H1 (cell line): ENCODE measurements around the gene PKIB. TPM values are rescaled to one million over a fixed set of nuclear protein-coding genes. Genes with fewer than 3 reads are reported as not detected.

Experiments
- CTCF ChIA-PET: fragments of 300-600 bp; sonication (Branson Sonifier 250); formaldehyde crosslinking; loops from one replicate; lab custom pipeline; 2021; ENCODE audit not compliant: partially characterized antibody; lab: Charles Lee
- POLR2A ChIA-PET: fragments of 300-600 bp; sonication (Branson Sonifier 250); formaldehyde crosslinking; loops from one replicate; lab custom pipeline; 2021; ENCODE audit warnings: inconsistent platforms; ENCODE audit not compliant: partially characterized antibody; lab: Charles Lee
- DNase-seq, 2 experiments: peaks; one replicate each; pipeline versions ENCODE4 v3.0.0 to v3.0.0-alpha.2; 2010 to 2022; ENCODE audit warnings: low spot score in 2 of 2, low read depth in 1 of 2, mixed read lengths in 1 of 2
- FAIRE-seq: peaks from 2 replicates; lab custom pipeline; 2011; peaks lifted over from hg19 to GRCh38; lab: Jason Lieb, UNC
- H2AFZ ChIP-seq: 2 replicates; pipeline ENCODE4 v1.8.1; 2012; ENCODE audit warnings: low read length, inconsistent platforms
- H2AK5ac ChIP-seq: 2 replicates; pipeline ENCODE4 v1.6.1; 2013; ENCODE audit warnings: low read depth, low read length
- H2BK120ac ChIP-seq: replicated peaks from 2 replicates; pipeline ENCODE3; 2013; ENCODE audit warnings: low read depth, low read length, inconsistent platforms
- H2BK12ac ChIP-seq: 2 replicates; pipeline ENCODE4 v1.6.1; 2013; ENCODE audit warnings: low read depth, low read length
- H2BK15ac ChIP-seq: 2 replicates; pipeline ENCODE4 v1.6.1; 2013; ENCODE audit warnings: low read length
- H2BK20ac ChIP-seq: 2 replicates; pipeline ENCODE4 v1.6.1; 2013; ENCODE audit warnings: low read length
- H2BK5ac ChIP-seq: 2 replicates; pipeline ENCODE4 v1.6.1; 2013; ENCODE audit warnings: low read depth, low read length
- H3K14ac ChIP-seq: 2 replicates; pipeline ENCODE4 v1.6.1; 2013; ENCODE audit warnings: inconsistent platforms; ENCODE audit not compliant: insufficient read length
- H3K18ac ChIP-seq: 2 replicates; pipeline ENCODE4 v1.6.1; 2013; ENCODE audit warnings: low read length; ENCODE audit errors: extremely low read depth
- H3K23ac ChIP-seq: 2 replicates; pipeline ENCODE4 v1.6.1; 2013; ENCODE audit warnings: inconsistent platforms; ENCODE audit not compliant: insufficient read length
- H3K23me2 ChIP-seq: 2 replicates; pipeline ENCODE4 v1.6.1; 2013; ENCODE audit warnings: low read depth, low read length
- H3K27ac ChIP-seq: 2 replicates; pipeline ENCODE4 v1.6.1; 2011; ENCODE audit warnings: low read depth, low read length, inconsistent platforms
- H3K27me3 ChIP-seq, 4 experiments: replicated peaks in 1 of 4; 1 replicate in 1 of 4; 2 replicates in 3 of 4; pipeline versions ENCODE4 v1.6.1 to v1.8.1; 2011 to 2013; ENCODE audit warnings: low read length in 3 of 4, mild to moderate bottlenecking in 3 of 4, inconsistent platforms in 2 of 4, mixed read lengths in 2 of 4, moderate library complexity in 1 of 4; ENCODE audit not compliant: control insufficient read depth in 3 of 4, insufficient read depth in 3 of 4; ENCODE audit errors: extremely low read depth in 1 of 4
- H3K36me3 ChIP-seq, 4 experiments: 2 replicates each; pipeline versions ENCODE4 v1.6.1 to v1.8.1; 2011 to 2013; ENCODE audit warnings: mild to moderate bottlenecking in 4 of 4, low read length in 3 of 4, moderate library complexity in 2 of 4, control low read depth in 1 of 4, inconsistent platforms in 1 of 4; ENCODE audit not compliant: insufficient read depth in 4 of 4, control insufficient read depth in 2 of 4
- H3K4ac ChIP-seq: replicated peaks from 2 replicates; pipeline ENCODE3; 2013; ENCODE audit warnings: low read length, low read depth, mixed read lengths, inconsistent platforms; ENCODE audit not compliant: insufficient read length
- H3K4me1 ChIP-seq, 4 experiments: replicated peaks in 1 of 4; 1 replicate in 1 of 4; 2 replicates in 3 of 4; pipeline versions ENCODE4 v1.6.1 to v1.8.1; 2011 to 2013; ENCODE audit warnings: low read length in 3 of 4, inconsistent platforms in 2 of 4, mixed read lengths in 1 of 4; ENCODE audit not compliant: insufficient read depth in 4 of 4, control insufficient read depth in 3 of 4
- H3K4me2 ChIP-seq, 2 experiments: 2 replicates each; pipeline versions ENCODE4 v1.6.1 to v1.8.1; 2011 to 2013; ENCODE audit warnings: low read depth in 2 of 2, low read length in 2 of 2, control low read depth in 1 of 2, inconsistent platforms in 1 of 2, mild to moderate bottlenecking in 1 of 2; ENCODE audit not compliant: insufficient read depth in 1 of 2
- H3K4me3 ChIP-seq, 4 experiments: fragments of 200-600, 300-600 bp in 1 of 4; sonication (generic), shearing (Covaris generic), sonication (Bioruptor Twin) in 1 of 4; 2 replicates each; pipeline versions ENCODE4 v1.5.1 to v1.8.1; 2011 to 2016; ENCODE audit warnings: low read length in 4 of 4, low read depth in 3 of 4, control low read depth in 2 of 4, inconsistent platforms in 2 of 4, mild to moderate bottlenecking in 2 of 4, mixed read lengths in 1 of 4, moderate library complexity in 1 of 4; ENCODE audit not compliant: insufficient read depth in 2 of 4; ENCODE audit errors: extremely low read depth in 1 of 4
- H3K56ac ChIP-seq: replicated peaks from 2 replicates; pipeline ENCODE3; 2013; ENCODE audit warnings: low read depth, mild to moderate bottlenecking, mixed read lengths, low read length, inconsistent platforms; ENCODE audit not compliant: insufficient read length
- H3K79me1 ChIP-seq: 2 replicates; pipeline ENCODE4 v1.6.1; 2013; ENCODE audit warnings: low read depth, low read length, control low read depth
- H3K79me2 ChIP-seq, 2 experiments: 2 replicates each; pipeline versions ENCODE4 v1.6.1 to v1.8.1; 2012 to 2013; ENCODE audit warnings: low read length in 2 of 2, mild to moderate bottlenecking in 2 of 2, inconsistent platforms in 1 of 2; ENCODE audit not compliant: insufficient read depth in 2 of 2, control insufficient read depth in 1 of 2
- H3K9ac ChIP-seq, 4 experiments: replicated peaks in 1 of 4; 1 replicate in 1 of 4; 2 replicates in 3 of 4; pipeline versions ENCODE4 v1.6.1 to v1.8.1; 2011 to 2013; ENCODE audit warnings: low read depth in 3 of 4, low read length in 3 of 4, control low read depth in 2 of 4, mild to moderate bottlenecking in 2 of 4, moderate library complexity in 2 of 4, inconsistent platforms in 1 of 4; ENCODE audit errors: extremely low read depth in 1 of 4
- H3K9me3 ChIP-seq, 2 experiments: 2 replicates each; pipeline versions ENCODE4 v1.6.1 to v1.8.1; 2012 to 2013; ENCODE audit warnings: mild to moderate bottlenecking in 2 of 2, moderate library complexity in 2 of 2, control low read depth in 1 of 2, inconsistent platforms in 1 of 2, low read depth in 1 of 2, low read length in 1 of 2, mixed read lengths in 1 of 2; ENCODE audit not compliant: insufficient read depth in 2 of 2
- H4K20me1 ChIP-seq, 2 experiments: replicated peaks in 1 of 2; 2 replicates each; pipeline versions ENCODE3 to v1.8.1; 2011 to 2013; ENCODE audit warnings: inconsistent platforms in 2 of 2, low read length in 2 of 2, mild to moderate bottlenecking in 1 of 2; ENCODE audit not compliant: insufficient read depth in 2 of 2, control insufficient read depth in 1 of 2
- H4K5ac ChIP-seq: 2 replicates; pipeline ENCODE4 v1.6.1; 2013; ENCODE audit warnings: low read length, low read depth, mixed read lengths, inconsistent platforms; ENCODE audit not compliant: insufficient read length
- H4K8ac ChIP-seq: 2 replicates; pipeline ENCODE4 v1.8.0; 2013; ENCODE audit warnings: mild to moderate bottlenecking, moderate library complexity, low read length, inconsistent platforms; ENCODE audit not compliant: insufficient read depth; ENCODE audit errors: extremely low read depth
- H4K91ac ChIP-seq: replicated peaks from 2 replicates; pipeline ENCODE3; 2013; ENCODE audit warnings: low read length, mixed read lengths, inconsistent platforms; ENCODE audit not compliant: insufficient read length
- CHD2 ChIP-seq: IDR thresholded peaks from 2 replicates; pipeline ENCODE4 v1.6.1; 2012; ENCODE audit warnings: low read length, improper control_type of control experiment
- CREB1 ChIP-seq: IDR thresholded peaks from 2 replicates; pipeline ENCODE4 v1.6.1; 2012; ENCODE audit warnings: inconsistent platforms
- FOSL1 ChIP-seq: IDR thresholded peaks from 2 replicates; pipeline ENCODE4 v1.6.1; 2011; ENCODE audit warnings: mild to moderate bottlenecking, low read depth, low read length, moderate library complexity; ENCODE audit not compliant: insufficient read depth
- POLR2A ChIP-seq, 2 experiments: IDR thresholded peaks; 1 replicate in 1 of 2; 2 replicates in 1 of 2; pipeline ENCODE4 v1.6.1; 2011; ENCODE audit warnings: low read depth in 2 of 2, low read length in 2 of 2, mild to moderate bottlenecking in 2 of 2; ENCODE audit errors: control extremely low read depth in 1 of 2
- RAD21 ChIP-seq, 2 experiments: IDR thresholded peaks in 1 of 2; conservative IDR thresholded peaks in 1 of 2; 2 replicates each; pipeline ENCODE4 v1.6.1; 2011; ENCODE audit warnings: low read depth in 2 of 2, low read length in 2 of 2, improper control_type of control experiment in 1 of 2, inconsistent platforms in 1 of 2, mild to moderate bottlenecking in 1 of 2, moderate library complexity in 1 of 2
- SIRT6 ChIP-seq: IDR thresholded peaks from one replicate; pipeline ENCODE4 v1.7.1; 2012; ENCODE audit warnings: low read length, inconsistent platforms
- SP2 ChIP-seq: IDR thresholded peaks from 2 replicates; pipeline ENCODE4 v1.6.1; 2012; ENCODE audit warnings: mild to moderate bottlenecking, low read length, inconsistent platforms
- TEAD4 ChIP-seq: IDR thresholded peaks from 2 replicates; pipeline ENCODE4 v1.6.1; 2012; ENCODE audit warnings: low read depth, low read length, inconsistent platforms, mixed read lengths
- WGBS, 2 experiments: shearing (Covaris generic) in 1 of 2; methylation state at CpG; one replicate each; pipeline versions ENCODE4 v1.1.6 to v1.1.7; 2013 to 2015; ENCODE audit warnings: low lambda C conversion rate in 2 of 2, mixed read lengths in 2 of 2, inconsistent platforms in 1 of 2, low coverage in 1 of 2, missing lambda C conversion rate in 1 of 2; ENCODE audit not compliant: insufficient replicate concordance in 2 of 2, insufficient coverage in 1 of 2, insufficient read length in 1 of 2; ENCODE audit errors: extremely low coverage in 1 of 2, missing lambda C conversion rate in 1 of 2; 5-methylcytosine and 5-hydroxymethylcytosine counted together
- polyA plus RNA-seq, 7 experiments: library from polyadenylated mRNA; depleted of rRNA in 3 of 7; stranded (reverse) in 5 of 7; unstranded in 2 of 7; fragments of >200 nt in 5 of 7; fragments of 200-250 nt in 2 of 7; gene quantifications; 1 replicate in 5 of 7; 2 replicates in 1 of 7; 4 replicates in 1 of 7; pipeline versions ENCODE4 v1.2.1 to v1.2.3, GENCODE V29; 2011 to 2013; ENCODE audit warnings: missing spikeins in 2 of 7, mixed read lengths in 2 of 7
- total RNA-seq: library from RNA; stranded (reverse); fragmentation: NEBNext Ultra II Directional; extraction: Animal tissue kit (Norgen Biotek cat#: 25700); gene quantifications from 2 replicates; pipeline ENCODE4 v1.2.1, GENCODE V29; 2021
- TF ChIP-seq, protein P1 (sequence below), 3 experiments: IDR thresholded peaks; 1 replicate in 2 of 3; 2 replicates in 1 of 3; pipeline versions ENCODE4 v1.5.1 to v1.6.1; 2011; ENCODE audit warnings: low read length in 3 of 3, mild to moderate bottlenecking in 3 of 3, inconsistent platforms in 2 of 3, low read depth in 1 of 3, moderate library complexity in 1 of 3; ENCODE audit not compliant: insufficient read depth in 1 of 3; ENCODE audit errors: control extremely low read depth in 1 of 3
- TF ChIP-seq, protein P2 (sequence below): IDR thresholded peaks from 2 replicates; pipeline ENCODE4 v1.6.1; 2012; ENCODE audit warnings: inconsistent platforms

Gene PKIB
- total and polyA plus RNA-seq, 2 of the 8 experiments (the other 6 are each of a cell fraction or from before 2014, with no cell fraction given), result 13.5 to 73.3 TPM

DNA sequence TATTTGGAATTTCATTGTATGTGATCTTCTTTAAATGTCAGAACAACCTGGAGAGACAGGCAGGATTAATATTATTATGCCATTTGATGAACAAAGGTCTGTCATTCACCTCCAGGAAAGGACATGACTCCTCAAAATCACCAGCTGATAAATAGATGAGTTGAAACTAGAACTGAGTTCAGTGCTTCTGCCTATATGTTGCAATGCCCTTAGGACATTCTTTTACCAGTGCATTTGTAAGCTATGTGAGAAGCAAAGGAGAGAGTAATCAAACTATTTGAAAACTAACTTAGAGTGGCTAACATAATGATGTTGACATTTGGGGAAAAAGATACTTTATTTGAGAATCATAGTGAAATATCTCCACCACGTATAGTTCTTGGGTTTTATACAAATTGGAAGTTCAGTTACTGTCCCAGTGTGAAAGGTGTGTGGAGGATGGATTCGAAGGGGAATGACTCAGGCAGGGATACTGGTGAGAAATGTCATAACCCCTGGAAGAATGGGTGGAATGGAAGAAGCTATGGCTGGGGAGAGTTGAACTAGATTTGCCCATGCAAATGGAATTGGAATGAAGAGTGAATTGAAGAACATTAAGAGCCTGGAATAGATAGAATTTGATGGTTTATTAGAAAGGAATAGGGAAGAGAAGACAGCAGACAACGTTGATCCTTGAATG is 21.5 kb downstream of the PKIB start:
- Histone ChIP-seq H3K56ac (no peak overlapping the region), H3K4me2 (no peak overlapping the region), H2AK5ac (no peak overlapping the region), H3K79me1 (no peaks in the 10 kb centered on the region), H4K5ac (no peak overlapping the region), H3K4ac (no peak overlapping the region), H2BK12ac (no peak overlapping the region), H4K20me1 (no peaks in the 10 kb centered on the region), H3K79me2 (no peaks in the 10 kb centered on the region), H3K27ac (no peak overlapping the region), H3K14ac (no peak overlapping the region), H2BK20ac (no peak overlapping the region), H3K4me3 (no peak overlapping the region), H2BK120ac (no peak overlapping the region), H3K9ac (no peak overlapping the region), H3K36me3 (peaks cover 0 to 18% (median 0%) of the 10 kb centered on the region in 4 experiments; a peak in 1 of 8 replicates), H3K23me2 (no peaks in the 10 kb centered on the region), H4K91ac (no peak overlapping the region), H4K8ac (no peak overlapping the region), H3K4me1 (no peaks in the 10 kb centered on the region), H3K9me3 (no peaks in the 10 kb centered on the region), H2AFZ (no peak overlapping the region), H2BK15ac (no peak overlapping the region), H2BK5ac (no peak overlapping the region), H3K18ac (no peak overlapping the region), H3K23ac (no peak overlapping the region), H3K27me3 (no peaks in the 10 kb centered on the region)
- FAIRE-seq, result no peak
- 71% methylated on average over 3 of the region's 3 CpGs; no CpG with 5 or more reads in 1 of the 2 experiments for WGBS, 2 experiments
- ChIA-PET CTCF (interaction anchor here (1.1 kb wide), 1 partner anchor 25 kb away, joined by 3 read pairs; no protein-coding TSS in a partner anchor), POLR2A (interaction anchor here (1.6 kb wide), 1 partner anchor 9 kb away, joined by 3 read pairs; no protein-coding TSS in a partner anchor)
- DNase-seq, result no peak
- TF ChIP-seq, protein P1, sequence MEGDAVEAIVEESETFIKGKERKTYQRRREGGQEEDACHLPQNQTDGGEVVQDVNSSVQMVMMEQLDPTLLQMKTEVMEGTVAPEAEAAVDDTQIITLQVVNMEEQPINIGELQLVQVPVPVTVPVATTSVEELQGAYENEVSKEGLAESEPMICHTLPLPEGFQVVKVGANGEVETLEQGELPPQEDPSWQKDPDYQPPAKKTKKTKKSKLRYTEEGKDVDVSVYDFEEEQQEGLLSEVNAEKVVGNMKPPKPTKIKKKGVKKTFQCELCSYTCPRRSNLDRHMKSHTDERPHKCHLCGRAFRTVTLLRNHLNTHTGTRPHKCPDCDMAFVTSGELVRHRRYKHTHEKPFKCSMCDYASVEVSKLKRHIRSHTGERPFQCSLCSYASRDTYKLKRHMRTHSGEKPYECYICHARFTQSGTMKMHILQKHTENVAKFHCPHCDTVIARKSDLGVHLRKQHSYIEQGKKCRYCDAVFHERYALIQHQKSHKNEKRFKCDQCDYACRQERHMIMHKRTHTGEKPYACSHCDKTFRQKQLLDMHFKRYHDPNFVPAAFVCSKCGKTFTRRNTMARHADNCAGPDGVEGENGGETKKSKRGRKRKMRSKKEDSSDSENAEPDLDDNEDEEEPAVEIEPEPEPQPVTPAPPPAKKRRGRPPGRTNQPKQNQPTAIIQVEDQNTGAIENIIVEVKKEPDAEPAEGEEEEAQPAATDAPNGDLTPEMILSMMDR (IDR thresholded peaks at IDR 0.05; ENCODE audit: control extremely low read depth in 1 of 3, insufficient read depth in 1 of 3, low read depth in 1 of 3, low read length in 3 of 3), result no peak
- TF ChIP-seq TEAD4, result no peak
- no peak for TF ChIP-seq FOSL1
- no peak for TF ChIP-seq SIRT6
- TF ChIP-seq CHD2, result no peak
- TF ChIP-seq RAD21 (IDR thresholded peaks at IDR 0.05 in 1 of 2, conservative IDR thresholded peaks at IDR 0.05 in 1 of 2; ENCODE audit: low read depth in 2 of 2, low read length in 2 of 2), result no peak
- no peak for TF ChIP-seq SP2
- TF ChIP-seq CREB1, result no peak
- no peak for TF ChIP-seq POLR2A (IDR thresholded peaks at IDR 0.05; ENCODE audit: control extremely low read depth in 1 of 2, low read depth in 2 of 2, low read length in 2 of 2)
- TF ChIP-seq, protein P2, sequence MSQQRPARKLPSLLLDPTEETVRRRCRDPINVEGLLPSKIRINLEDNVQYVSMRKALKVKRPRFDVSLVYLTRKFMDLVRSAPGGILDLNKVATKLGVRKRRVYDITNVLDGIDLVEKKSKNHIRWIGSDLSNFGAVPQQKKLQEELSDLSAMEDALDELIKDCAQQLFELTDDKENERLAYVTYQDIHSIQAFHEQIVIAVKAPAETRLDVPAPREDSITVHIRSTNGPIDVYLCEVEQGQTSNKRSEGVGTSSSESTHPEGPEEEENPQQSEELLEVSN, result no peak
